ENCODE data around the gene ALAS1. TPM values are rescaled to one million over a fixed set of nuclear protein-coding genes. Genes with fewer than 3 reads are reported as not detected.
A peak's percentile ranks its signal among the peaks of the same experiment; 100 is the strongest.

ALAS1 gene
- total and polyA plus RNA-seq, 9 of the 15 experiments (the other 6 are each of a cell fraction or from before 2014, with no cell fraction given): 21.4 to 49.5 (median 34.4) TPM

- Histone ChIP-seq H3K79me2 (ENCODE audit: control insufficient read depth, insufficient read depth, low read length) (no peaks in the 10 kb centered on the region), H4K20me1 (replicated peaks; ENCODE audit: control insufficient read depth, insufficient read depth, low read length) (no peaks in the 10 kb centered on the region), H3K27me3 (ENCODE audit: control insufficient read depth in 2 of 2, insufficient read depth in 2 of 2, low read length in 2 of 2) (no peaks in the 10 kb centered on the region), H3K9me3 (replicated peaks; ENCODE audit: control insufficient read depth, insufficient read depth, low read depth, low read length) (no peaks in the 10 kb centered on the region), H3K4me3 (no peak overlapping the region), H3K4me2 (ENCODE audit: insufficient read depth, low read length) (peak overlapping the region; percentile 32; the same call in 1 of the 2 replicates), H3K27ac (ENCODE audit: extremely low read depth, low read depth, low read length) (no peak overlapping the region), H3K9ac (ENCODE audit: insufficient read depth in 1 of 2, low read depth in 2 of 2, low read length in 2 of 2) (peak overlapping the region in 1 of 2 experiments; percentile 84; a peak in 1 of 4 replicates), H3K9me1 (ENCODE audit: control insufficient read depth, insufficient read depth, low read length) (peaks cover 2% of the 10 kb centered on the region), H3K4me1 (replicated peaks in 1 of 2; ENCODE audit: control insufficient read depth in 2 of 2, insufficient read depth in 2 of 2, low read length in 2 of 2) (peaks cover 21 to 33% of the 10 kb centered on the region in 2 experiments; a peak in 4 of 5 replicates), H2AFZ (ENCODE audit: low read depth, low read length) (no peak overlapping the region), H3K36me3 (ENCODE audit: control insufficient read depth, insufficient read depth, low read length) (no peaks in the 10 kb centered on the region)
- no TSS peak for BruUV-seq (replicated peaks)
- ATAC-seq: peak; percentile 68
- ChIA-PET CTCF (ENCODE audit: low intra/inter-chr PET ratio) (no interaction called here), POLR2A (interaction anchor here (1.0 to 1.1 kb wide), 3 partner anchors 11 to 28 kb away, joined by 3 to 4 read pairs (median 3); partner anchors contain the start of gene POC1A)
- FAIRE-seq: peak; percentile 56
- peak in 3 of 4 experiments; percentile 30 to 50 (median 43) for DNase-seq (ENCODE audit: extremely low read depth in 1 of 4, low spot score in 3 of 4)
- in situ Hi-C loops (cut with MboI): no loop called here
- intact Hi-C loops (cut with micrococcal nuclease): no loop called here
- WGBS (ENCODE audit: insufficient coverage, low coverage, missing lambda C conversion rate): 0% methylated on average over 4 of the region's 5 CpGs
- TF ChIP-seq DPF2 (IDR thresholded peaks at IDR 0.05) (no peak), E4F1 (CRISPR knock-in tag; IDR thresholded peaks at IDR 0.05; ENCODE audit: borderline replicate concordance) (no peak), CREB1 (IDR thresholded peaks at IDR 0.05) (no peak), CREB1 (CRISPR knock-in tag; IDR thresholded peaks at IDR 0.05) (no peak), TCF3 (CRISPR knock-in tag; IDR thresholded peaks at IDR 0.05) (peak; percentile 21; the same call in 1 of the 2 replicates), STAT5A (IDR thresholded peaks at IDR 0.05; ENCODE audit: borderline replicate concordance, low read length) (no peak), ZNF717 (CRISPR knock-in tag; IDR thresholded peaks at IDR 0.05) (no peak), RCOR1 (IDR thresholded peaks at IDR 0.05; ENCODE audit: borderline replicate concordance in 1 of 2, low read depth in 2 of 2, low read length in 2 of 2) (peak in 1 of 2 experiments; percentile 79; a peak in 2 of 4 replicates), CBX1 (IDR thresholded peaks at IDR 0.05; ENCODE audit: low read depth) (no peak), ZNF766 (CRISPR knock-in tag; conservative IDR thresholded peaks at IDR 0.05) (no peak), YY1 (IDR thresholded peaks at IDR 0.05; ENCODE audit: borderline replicate concordance in 1 of 3, control insufficient read depth in 1 of 3, extremely low read depth in 1 of 3, insufficient read depth in 3 of 3, insufficient read length in 1 of 3, insufficient replicate concordance in 2 of 3, low read depth in 1 of 3, low read length in 2 of 3) (no peak), USF2 (CRISPR knock-in tag; IDR thresholded peaks at IDR 0.05) (no peak), HNRNPH1 (optimal IDR thresholded peaks at IDR 0.05; ENCODE audit: low read depth, low read length) (no peak), SMAD2 (IDR thresholded peaks at IDR 0.05; ENCODE audit: low read depth, low read length) (no peak), ZBTB12 (CRISPR knock-in tag; IDR thresholded peaks at IDR 0.05) (no peak), TEAD2 (tag; IDR thresholded peaks at IDR 0.05) (no peak), ZNF133 (CRISPR knock-in tag; IDR thresholded peaks at IDR 0.05) (no peak), PTRF (tag; IDR thresholded peaks at IDR 0.05) (no peak), PCBP1 (IDR thresholded peaks at IDR 0.05; ENCODE audit: low read depth, low read length, poor library complexity, severe bottlenecking) (no peak), DNMT1 (IDR thresholded peaks at IDR 0.05) (no peak)
Observed at GRCh38 chr3:52182196-52182595, 15.8 kb upstream of the ALAS1 start.

All from K562 (cell line).